RCC 7860 (cell line): ENCODE data around the gene FOXD2.

Experiments
- DNase-seq: peaks from one replicate; pipeline ENCODE4 v3.0.0-alpha.2; 2015; ENCODE audit warnings: low spot score
- FAIRE-seq: peaks from 2 replicates; lab custom pipeline; 2012; peaks lifted over from hg19 to GRCh38; lab: Jason Lieb, UNC

The FOXD2 gene

GRCh38 chr1:47437447-47438164, at the start of gene FOXD2:
TSS of gene FOXD2 (plus strand) at chr1:47438044. CDS start at chr1:47438136, 92 bp downstream.
- FAIRE-seq (no peak), DNase-seq (peak; percentile 87)

- no peak for FAIRE-seq
Measured at GRCh38 chr1:47388891-47389238, 49.0 kb upstream of the FOXD2 start.

GRCh38 chr1:47389731-47390130, 48.1 kb upstream of the FOXD2 start:
- FAIRE-seq (no peak), DNase-seq (no peak)

More at GRCh38 chr1:47388891-47389238, 49.0 kb upstream of the FOXD2 start:
- DNase-seq: peak; percentile 46

- DNase-seq (no peak), FAIRE-seq (no peak)
Measured at GRCh38 chr1:47390843-47391242, 47.0 kb upstream of the FOXD2 start.

GRCh38 chr1:47393141-47393540, 44.7 kb upstream of the FOXD2 start:
- FAIRE-seq (no peak), DNase-seq (no peak)

GRCh38 chr1:47395433-47395832, 42.4 kb upstream of the FOXD2 start:
- DNase-seq (no peak), FAIRE-seq (no peak)

GRCh38 chr1:47396671-47397196, 41.1 kb upstream of the FOXD2 start:
- FAIRE-seq (no peak), DNase-seq (no peak)

GRCh38 chr1:47399138-47399845, 38.6 kb upstream of the FOXD2 start:
- FAIRE-seq (no peak), DNase-seq (no peak)

- no peak for FAIRE-seq
Measured at GRCh38 chr1:47399846-47400155, 38.0 kb upstream of the FOXD2 start.

GRCh38 chr1:47401761-47402160, 36.1 kb upstream of the FOXD2 start:
- FAIRE-seq (no peak), DNase-seq (no peak)

More at GRCh38 chr1:47399846-47400155, 38.0 kb upstream of the FOXD2 start:
- no peak for DNase-seq

GRCh38 chr1:47402591-47402990, 35.3 kb upstream of the FOXD2 start:
- DNase-seq: no peak
- no peak for FAIRE-seq

GRCh38 chr1:47403321-47403910, 34.4 kb upstream of the FOXD2 start:
- no peak for DNase-seq
- FAIRE-seq: no peak

GRCh38 chr1:47405697-47406096, 32.1 kb upstream of the FOXD2 start:
- no peak for FAIRE-seq
- DNase-seq: no peak

- FAIRE-seq (no peak), DNase-seq (no peak)
Measured at GRCh38 chr1:47406966-47407365, 30.9 kb upstream of the FOXD2 start.

GRCh38 chr1:47407481-47407880, 30.4 kb upstream of the FOXD2 start:
- DNase-seq (no peak), FAIRE-seq (no peak)

GRCh38 chr1:47409311-47410067, 28.4 kb upstream of the FOXD2 start:
- no peak for FAIRE-seq

GRCh38 chr1:47410068-47410455, 27.8 kb upstream of the FOXD2 start:
- no peak for DNase-seq
- FAIRE-seq: no peak

More at GRCh38 chr1:47409311-47410067, 28.4 kb upstream of the FOXD2 start:
- DNase-seq: no peak

- DNase-seq (peak; percentile 29), FAIRE-seq (no peak)
Measured at GRCh38 chr1:47411436-47411835, 26.4 kb upstream of the FOXD2 start.

- no peak for DNase-seq
- FAIRE-seq: no peak
Measured at GRCh38 chr1:47412437-47412836, 25.4 kb upstream of the FOXD2 start.

GRCh38 chr1:47415728-47416318, 22.0 kb upstream of the FOXD2 start, which contains the start of gene FOXE3:
TSS of gene FOXE3 (plus strand) at chr1:47416285. CDS start at chr1:47416316, 31 bp downstream.
- no peak for DNase-seq
- no peak for FAIRE-seq
